ENCODE results near the gene LACTB.

DNA sequence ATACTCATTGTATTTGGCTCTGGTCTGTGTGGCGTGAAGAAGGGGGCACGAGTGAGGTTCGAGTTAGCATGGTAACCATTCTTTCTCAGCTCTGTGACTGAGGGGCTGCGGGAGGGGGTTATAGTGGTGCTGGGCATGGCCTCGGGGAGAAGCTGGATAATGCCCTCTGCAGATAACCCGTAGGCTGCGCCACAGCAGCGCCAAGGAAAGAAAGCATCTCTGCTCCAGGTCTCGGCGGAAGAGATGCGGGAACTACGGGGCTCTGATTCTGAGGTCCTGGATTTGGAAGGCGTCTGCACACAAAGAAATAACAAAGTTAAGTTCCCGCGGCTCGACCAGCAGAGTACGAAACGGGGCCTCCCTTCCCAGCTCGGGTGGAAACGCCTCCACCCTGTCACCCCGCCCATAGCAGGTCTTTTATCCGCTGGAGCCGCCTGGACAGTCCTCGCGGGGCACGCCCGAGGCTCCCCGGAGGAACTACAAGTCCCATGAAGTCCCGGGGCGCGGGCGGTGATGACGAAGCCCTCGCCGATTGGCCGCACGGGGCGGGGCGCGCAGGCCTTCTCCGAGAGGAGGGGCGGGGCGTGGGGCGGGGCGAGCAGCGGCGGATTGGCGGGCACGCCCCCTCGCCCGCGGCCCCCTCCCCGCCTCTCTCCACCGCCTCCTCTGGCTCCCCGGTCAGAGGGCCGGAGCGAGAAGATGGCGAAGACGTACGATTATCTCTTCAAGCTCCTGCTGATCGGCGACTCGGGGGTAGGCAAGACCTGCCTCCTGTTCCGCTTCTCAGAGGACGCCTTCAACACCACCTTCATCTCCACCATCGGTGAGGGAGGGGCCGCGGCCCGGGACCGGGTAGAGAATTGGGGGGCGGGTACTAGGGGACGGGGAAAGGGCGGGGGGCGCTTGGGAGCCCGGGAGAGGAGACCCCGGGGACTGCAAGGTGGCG, 67.5 kb downstream of the LACTB start, which contains the start of gene RAB8B:
- TF ChIP-seq, protein P1, sequence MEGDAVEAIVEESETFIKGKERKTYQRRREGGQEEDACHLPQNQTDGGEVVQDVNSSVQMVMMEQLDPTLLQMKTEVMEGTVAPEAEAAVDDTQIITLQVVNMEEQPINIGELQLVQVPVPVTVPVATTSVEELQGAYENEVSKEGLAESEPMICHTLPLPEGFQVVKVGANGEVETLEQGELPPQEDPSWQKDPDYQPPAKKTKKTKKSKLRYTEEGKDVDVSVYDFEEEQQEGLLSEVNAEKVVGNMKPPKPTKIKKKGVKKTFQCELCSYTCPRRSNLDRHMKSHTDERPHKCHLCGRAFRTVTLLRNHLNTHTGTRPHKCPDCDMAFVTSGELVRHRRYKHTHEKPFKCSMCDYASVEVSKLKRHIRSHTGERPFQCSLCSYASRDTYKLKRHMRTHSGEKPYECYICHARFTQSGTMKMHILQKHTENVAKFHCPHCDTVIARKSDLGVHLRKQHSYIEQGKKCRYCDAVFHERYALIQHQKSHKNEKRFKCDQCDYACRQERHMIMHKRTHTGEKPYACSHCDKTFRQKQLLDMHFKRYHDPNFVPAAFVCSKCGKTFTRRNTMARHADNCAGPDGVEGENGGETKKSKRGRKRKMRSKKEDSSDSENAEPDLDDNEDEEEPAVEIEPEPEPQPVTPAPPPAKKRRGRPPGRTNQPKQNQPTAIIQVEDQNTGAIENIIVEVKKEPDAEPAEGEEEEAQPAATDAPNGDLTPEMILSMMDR (IDR thresholded peaks at IDR 0.05 in 4 of 5, conservative IDR thresholded peaks at IDR 0.05 in 1 of 5): peak in 1 of 5 experiments; percentile 18
- peak; percentile 72 to 78 for TF ChIP-seq POLR2A (IDR thresholded peaks at IDR 0.05)
